NOMO-1 treated with dmso at 0.1 percent for 144 hours (cell line): Measurements from ENCODE around the gene SRD5A1.

Experiments
- DNase-seq: peaks from one replicate; lab custom pipeline; 2025; ENCODE audit not compliant: unreplicated experiment; lab: John Stamatoyannopoulos, UW

Gene SRD5A1

GRCh38 chr5:6723816-6724300 lies 90.6 kb downstream of the SRD5A1 start:
- DNase-seq, result no peak
